PC-3 (cell line): ENCODE results near the gene NHLRC1. TPM values are rescaled to one million over a fixed set of nuclear protein-coding genes. Genes with fewer than 3 reads are reported as not detected.

Source experiments
- ATAC-seq: fragments of 200-7000 bp; cut with Tn5 transposase; 2 replicates; pipeline ENCODE4 v1.9.1; 2020; ENCODE audit warnings: mild to moderate bottlenecking, moderate library complexity
- BruUV-seq: library from RNA; stranded (reverse); fragments of 400-500 nt; replicated peaks from 2 replicates; lab custom pipeline; 2021; lab: Mats Ljungman, UMichigan
- CTCF ChIA-PET: fragments of 300-600 bp; sonication (Branson Sonifier 250); formaldehyde crosslinking; loops from one replicate; lab custom pipeline; 2022; ENCODE audit warnings: antibody characterized with exemption; lab: Charles Lee
- POLR2A ChIA-PET: fragments of 300-600 bp; sonication (Branson Sonifier 250); formaldehyde crosslinking; loops from one replicate; lab custom pipeline; 2022; ENCODE audit warnings: antibody characterized with exemption; ENCODE audit not compliant: unreplicated experiment; lab: Charles Lee
- DNase-seq: peaks from one replicate; pipeline ENCODE4 v3.0.0-alpha.2; 2015
- H2AFZ ChIP-seq: fragments of 300-600 bp; sonication (generic); 2 replicates; pipeline ENCODE4 v1.6.0; 2016; ENCODE audit warnings: antibody characterized with exemption, low read length
- H3F3A ChIP-seq: fragments of 300-600 bp; sonication (generic); one replicate; pipeline ENCODE4 v1.6.0; 2017; ENCODE audit warnings: antibody characterized with exemption, low read length, control low read depth, mild to moderate bottlenecking; ENCODE audit not compliant: unreplicated experiment
- H3K27ac ChIP-seq: fragments of 300-600 bp; sonication (generic); 2 replicates; pipeline ENCODE4 v1.5.1; 2016; ENCODE audit warnings: mild to moderate bottlenecking, low read length
- H3K27me3 ChIP-seq: fragments of 300-600 bp; sonication (generic); 2 replicates; pipeline ENCODE4 v1.6.1; 2016; ENCODE audit warnings: low read length, mixed read lengths
- H3K36me3 ChIP-seq: fragments of 300-600 bp; sonication (generic); 2 replicates; pipeline ENCODE4 v1.6.1; 2016; ENCODE audit warnings: low read depth, mixed run types, low read length, mixed read lengths
- H3K4me1 ChIP-seq: fragments of 300-600 bp; sonication (generic); 2 replicates; pipeline ENCODE4 v1.5.1; 2016; ENCODE audit warnings: low read length; ENCODE audit not compliant: insufficient read depth
- H3K4me2 ChIP-seq: fragments of 300-600 bp; sonication (generic); 2 replicates; pipeline ENCODE4 v1.6.0; 2016; ENCODE audit warnings: low read length
- H3K4me3 ChIP-seq: fragments of 300-600 bp; sonication (generic); 2 replicates; pipeline ENCODE4 v1.5.1; 2016; ENCODE audit warnings: mild to moderate bottlenecking, low read length, mixed read lengths
- H3K79me2 ChIP-seq: fragments of 300-600 bp; sonication (generic); 2 replicates; pipeline ENCODE4 v1.6.1; 2017; ENCODE audit warnings: low read length, mixed read lengths
- H3K9ac ChIP-seq: fragments of 300-600 bp; sonication (generic); 2 replicates; pipeline ENCODE4 v1.6.0; 2016; ENCODE audit warnings: mild to moderate bottlenecking, low read length
- H3K9me2 ChIP-seq: fragments of 300-600 bp; sonication (generic); replicated peaks from 2 replicates; pipeline ENCODE4 v1.6.1; 2016; ENCODE audit warnings: mixed run types, low read length, mixed read lengths
- H3K9me3 ChIP-seq: fragments of 300-600 bp; sonication (generic); 2 replicates; pipeline ENCODE4 v1.6.1; 2016; ENCODE audit warnings: low read length, mixed read lengths
- H4K20me1 ChIP-seq: fragments of 300-600 bp; sonication (generic); 2 replicates; pipeline ENCODE4 v1.6.1; 2016; ENCODE audit warnings: low read length, mixed read lengths
- CTCF ChIP-seq: fragments of 300-600 bp; sonication (generic); conservative IDR thresholded peaks from 2 replicates; pipeline ENCODE4 v1.5.1; 2017; ENCODE audit warnings: antibody characterized with exemption, low read depth, mild to moderate bottlenecking, low read length
- EZH2 ChIP-seq: fragments of 300-600 bp; sonication (generic); IDR thresholded peaks from one replicate; pipeline ENCODE4 v1.6.1; 2017; ENCODE audit warnings: antibody characterized with exemption, mild to moderate bottlenecking, low read length; ENCODE audit not compliant: unreplicated experiment
- EZH2phosphoT487 ChIP-seq: fragments of 300-600 bp; sonication (generic); IDR thresholded peaks from 2 replicates; pipeline ENCODE4 v1.6.1; 2018; ENCODE audit warnings: mild to moderate bottlenecking, antibody characterized with exemption, low read length, borderline replicate concordance
- intact Hi-C: fragments of 100-400 bp; cut with micrococcal nuclease; formaldehyde crosslinking; loops from 2 replicates; pipeline ENCODE4 v1.9.0; 2023
- total RNA-seq: library from RNA; depleted of rRNA; stranded (reverse); fragments of >200 nt; gene quantifications from 2 replicates; pipeline ENCODE4 v1.2.3, GENCODE V29; 2014

NHLRC1 gene
- total RNA-seq, 1 experiment from 2014 or later, result 1.3 TPM

GRCh38 chr6:18121580-18122127 lies 823 bp downstream of the NHLRC1 start:
- intact Hi-C loops, result loop anchor here (2.0 to 5.0 kb wide), 3 partner anchors 75 to 305 kb away; no protein-coding TSS in a partner anchor
- Histone ChIP-seq H4K20me1 (no peaks in the 10 kb centered on the region), H3K27me3 (no peaks in the 10 kb centered on the region), H3K9me3 (no peaks in the 10 kb centered on the region), H3K4me1 (peaks cover 14% of the 10 kb centered on the region), H3F3A (no peaks in the 10 kb centered on the region), H3K9me2 (no peaks in the 10 kb centered on the region), H3K36me3 (no peaks in the 10 kb centered on the region), H3K4me2 (no peak overlapping the region; the same call in 1 of the 2 replicates), H3K79me2 (peaks cover 12% of the 10 kb centered on the region), H2AFZ (no peak overlapping the region), H3K9ac (no peak overlapping the region), H3K4me3 (no peak overlapping the region), H3K27ac (no peak overlapping the region)
- POLR2A ChIA-PET, result interaction anchor here (0.6 kb wide), 1 partner anchor 76 kb away, joined by 3 read pairs; no protein-coding TSS in a partner anchor
- no peak for ATAC-seq
- TSS peak; percentile 40 for BruUV-seq
- DNase-seq, result no peak
- TF ChIP-seq CTCF (no peak), EZH2phosphoT487 (no peak), EZH2 (no peak)
- CTCF ChIA-PET, result interaction anchor here (1.5 kb wide), 1 partner anchor 304 kb away, joined by 8 read pairs; no protein-coding TSS in a partner anchor

GRCh38 chr6:18119236-18119635 lies 3.2 kb downstream of the NHLRC1 start:
- Histone ChIP-seq H3K4me1 (peaks cover 14% of the 10 kb centered on the region), H3K27ac (no peak overlapping the region), H3K4me2 (no peak overlapping the region), H4K20me1 (no peaks in the 10 kb centered on the region), H3K4me3 (no peak overlapping the region), H3F3A (no peaks in the 10 kb centered on the region), H3K27me3 (no peaks in the 10 kb centered on the region), H3K9me3 (no peaks in the 10 kb centered on the region), H3K79me2 (peaks cover 12% of the 10 kb centered on the region), H3K9ac (no peak overlapping the region), H2AFZ (no peak overlapping the region), H3K36me3 (no peaks in the 10 kb centered on the region), H3K9me2 (no peaks in the 10 kb centered on the region)
- no TSS peak for BruUV-seq
- ATAC-seq, result no peak
- intact Hi-C loops, result no loop called here
- ChIA-PET POLR2A (no interaction called here), CTCF (no interaction called here)
- TF ChIP-seq EZH2, result no peak
- TF ChIP-seq CTCF, result no peak
- no peak for TF ChIP-seq EZH2phosphoT487
- DNase-seq, result no peak

- TF ChIP-seq CTCF (no peak), EZH2 (no peak), EZH2phosphoT487 (no peak)
- BruUV-seq, result no TSS peak
- Histone ChIP-seq H3K36me3 (no peaks in the 10 kb centered on the region), H3K4me3 (no peak overlapping the region), H4K20me1 (no peaks in the 10 kb centered on the region), H3K4me1 (peaks cover 14% of the 10 kb centered on the region), H3K27ac (no peak overlapping the region), H3K9me3 (no peaks in the 10 kb centered on the region), H3K79me2 (peaks cover 12% of the 10 kb centered on the region), H3K27me3 (no peaks in the 10 kb centered on the region), H2AFZ (no peak overlapping the region), H3K9ac (no peak overlapping the region), H3F3A (no peaks in the 10 kb centered on the region), H3K4me2 (no peak overlapping the region), H3K9me2 (no peaks in the 10 kb centered on the region)
- ATAC-seq (no peak), DNase-seq (no peak)
- intact Hi-C loops, result no loop called here
- CTCF ChIA-PET, result no interaction called here
- POLR2A ChIA-PET, result no interaction called here
Observed at GRCh38 chr6:18118330-18118729, 4.1 kb downstream of the NHLRC1 start.
